HepG2 (cell line): ENCODE data around the gene PTGR1. TPM values are rescaled to one million over a fixed set of nuclear protein-coding genes. Genes with fewer than 3 reads are reported as not detected.
A peak's percentile ranks its signal among the peaks of the same experiment; 100 is the strongest.

Experiments
- BCL6 ChIP-seq: IDR thresholded peaks from 2 replicates; pipeline ENCODE4 v1.6.1; 2016; ENCODE audit warnings: missing genetic modification reagents, missing compliant biosample characterization
- CHD2 ChIP-seq: IDR thresholded peaks from 2 replicates; pipeline ENCODE4 v1.6.1; 2011; ENCODE audit warnings: low read depth, low read length, improper control_type of control experiment
- DPF2 ChIP-seq: sonication (generic); formaldehyde crosslinking; IDR thresholded peaks from 2 replicates; pipeline ENCODE4 v1.4.0; 2020; ENCODE audit warnings: mild to moderate bottlenecking, low read depth, missing genetic modification reagents, borderline replicate concordance
- GLMP ChIP-seq: sonication (generic); formaldehyde crosslinking; IDR thresholded peaks from 2 replicates; pipeline ENCODE4 v1.9.0; 2021; ENCODE audit warnings: missing genetic modification reagents, mild to moderate bottlenecking, borderline replicate concordance
- HMG20A ChIP-seq: IDR thresholded peaks from 2 replicates; pipeline ENCODE4 v1.6.1; 2016; ENCODE audit warnings: borderline replicate concordance
- JUNB ChIP-seq: sonication (generic); formaldehyde crosslinking; IDR thresholded peaks from 2 replicates; pipeline ENCODE4 v1.8.0; 2022; ENCODE audit warnings: missing genetic modification reagents, mild to moderate bottlenecking, borderline replicate concordance
- KDM5A ChIP-seq: fragments of 200-600 bp; sonication (generic); IDR thresholded peaks from 2 replicates; pipeline ENCODE4 v1.7.0; 2018; ENCODE audit warnings: antibody characterized with exemption, mild to moderate bottlenecking, low read length, borderline replicate concordance
- KLF15 ChIP-seq: sonication (generic); formaldehyde crosslinking; IDR thresholded peaks from 2 replicates; pipeline ENCODE4 v1.8.1; 2023; ENCODE audit warnings: borderline replicate concordance, mild to moderate bottlenecking, inconsistent platforms, missing genetic modification reagents, mixed read lengths
- NFKBIZ ChIP-seq: IDR thresholded peaks from 2 replicates; pipeline ENCODE4 v1.6.1; 2018; ENCODE audit warnings: missing genetic modification reagents, missing compliant biosample characterization
- PRDM10 ChIP-seq: sonication (generic); formaldehyde crosslinking; IDR thresholded peaks from 2 replicates; pipeline ENCODE4 v1.4.0; 2020; ENCODE audit warnings: low read depth, missing genetic modification reagents
- RBM39 ChIP-seq: fragments of 200-400 bp; formaldehyde crosslinking; IDR thresholded peaks from one replicate; pipeline ENCODE4 v1.6.1; 2018; ENCODE audit warnings: antibody characterized with exemption, mild to moderate bottlenecking, low read depth, low read length; ENCODE audit not compliant: poor library complexity, severe bottlenecking
- REPIN1 ChIP-seq: sonication (generic); formaldehyde crosslinking; IDR thresholded peaks from 2 replicates; pipeline ENCODE4 v1.8.0; 2022; ENCODE audit warnings: missing genetic modification reagents, low read depth, mild to moderate bottlenecking, borderline replicate concordance
- RNF219 ChIP-seq: sonication (generic); formaldehyde crosslinking; IDR thresholded peaks from 2 replicates; pipeline ENCODE4 v1.5.0; 2020; ENCODE audit warnings: mild to moderate bottlenecking, missing genetic modification reagents
- ZBTB25 ChIP-seq: IDR thresholded peaks from 2 replicates; pipeline ENCODE4 v1.6.1; 2018; ENCODE audit warnings: missing genetic modification reagents
- ZFP82 ChIP-seq: sonication (generic); formaldehyde crosslinking; IDR thresholded peaks from 2 replicates; pipeline ENCODE4 v1.5.1; 2020; ENCODE audit warnings: mild to moderate bottlenecking, missing genetic modification reagents, borderline replicate concordance
- ZNF101 ChIP-seq: sonication (generic); formaldehyde crosslinking; IDR thresholded peaks from 2 replicates; pipeline ENCODE4 v1.4.0; 2020; ENCODE audit warnings: mild to moderate bottlenecking, low read depth, missing genetic modification reagents, borderline replicate concordance
- ZNF17 ChIP-seq: sonication (generic); formaldehyde crosslinking; IDR thresholded peaks from 2 replicates; pipeline ENCODE4 v1.5.0; 2020; ENCODE audit warnings: mild to moderate bottlenecking, missing genetic modification reagents
- ZNF234 ChIP-seq: sonication (generic); formaldehyde crosslinking; conservative IDR thresholded peaks from 2 replicates; pipeline ENCODE4 v1.5.1; 2020; ENCODE audit warnings: mild to moderate bottlenecking, missing genetic modification reagents
- ZNF282 ChIP-seq: fragments of 450-650 bp; IDR thresholded peaks from 2 replicates; pipeline ENCODE4 v1.6.1; 2018; ENCODE audit not compliant: partially characterized antibody
- ZNF296 ChIP-seq: sonication (generic); formaldehyde crosslinking; conservative IDR thresholded peaks from 2 replicates; pipeline ENCODE4 v1.5.0; 2020; ENCODE audit warnings: mild to moderate bottlenecking, missing genetic modification reagents
- polyA plus RNA-seq, 8 experiments: library from polyadenylated mRNA; depleted of rRNA in 3 of 8; stranded (reverse) in 7 of 8; unstranded in 1 of 8; fragments of >200 nt; fragmentation: Illumina TruSeq in 4 of 8; extraction: Trizol in 4 of 8; gene quantifications; 2 replicates each; pipeline versions ENCODE4 v1.2.1 to v1.2.3, GENCODE V29; 2011 to 2016; ENCODE audit warnings: low read depth in 4 of 8, missing spikeins in 1 of 8, mixed read lengths in 1 of 8; ENCODE audit not compliant: insufficient read depth in 1 of 8
- total RNA-seq, 5 experiments: library from RNA; depleted of rRNA; stranded (reverse); fragments of >200 nt; fragmentation: Illumina TruSeq; extraction: Trizol; gene quantifications; 2 replicates each; pipeline ENCODE4 v1.2.3, GENCODE V29; 2016; ENCODE audit warnings: low read depth in 1 of 5

PTGR1 gene
- total and polyA plus RNA-seq, 2 of the 13 experiments (the other 11 are each of a cell fraction or from before 2014, with no cell fraction given), result 6.0 to 15.8 TPM

GRCh38 chr9:111631214-111631971, 31.9 kb upstream of the PTGR1 start, which contains the start of gene DNAJC25 (continued):
- TF ChIP-seq ZNF296 (CRISPR knock-in tag) (no peak), BCL6 (peak; percentile 62; the same call in 1 of the 2 replicates), REPIN1 (CRISPR knock-in tag) (peak; percentile 90), ZBTB25 (peak; percentile 16; the same call in 1 of the 2 replicates), ZFP82 (CRISPR knock-in tag) (peak; percentile 89), RNF219 (CRISPR knock-in tag) (no peak), GLMP (CRISPR knock-in tag) (no peak), KDM5A (peak; percentile 35; the same call in 1 of the 2 replicates), KLF15 (CRISPR knock-in tag) (0 out of 2 replicates have a peak, but pooled peaks have one; percentile 81), DPF2 (CRISPR knock-in tag) (no peak), JUNB (no peak), ZNF17 (CRISPR knock-in tag) (no peak), HMG20A (CRISPR knock-in tag) (no peak), ZNF101 (0 out of 2 replicates have a peak, but pooled peaks have one; percentile 92), PRDM10 (0 out of 2 replicates have a peak, but pooled peaks have one; percentile 6), ZNF234 (CRISPR knock-in tag) (0 out of 2 replicates have a peak, but pooled peaks have one; percentile 18), CHD2 (peak; percentile 47; the same call in 1 of the 2 replicates), RBM39 (peak; percentile 93), NFKBIZ (CRISPR knock-in tag) (peak; percentile 72; the same call in 1 of the 2 replicates), ZNF282 (no peak)
